Activated T-helper 2 cell treated with anti-CD3 and anti-CD28 coated beads, Interferon-gamma antibody, Interleukin-2, Interleukin-4, amounts not matched to agents 10 μg/mL and 5 μg/mL and 100 μg/mL, durations not matched to agents 14 hours and 24 hours and 36 hours (primary cell): ENCODE data around the gene NCOA3. TPM values are rescaled to one million over a fixed set of nuclear protein-coding genes. Genes with fewer than 3 reads are reported as not detected.
"Not testable (repeated sequence)": the region's sequence is repeated elsewhere in the genome, so short reads cannot be mapped to it uniquely, and the experiment has no call there.

Experiments
- DNase-seq: peaks from one replicate; pipeline ENCODE4 v3.0.0; 2021; ENCODE audit warnings: low spot score
- H3K27ac Mint-ChIP-seq: one replicate; pipeline ENCODE4 v1.8.0; 2021; ENCODE audit warnings: mixed read lengths
- H3K27me3 Mint-ChIP-seq: one replicate; pipeline ENCODE4 v1.8.0; 2021; ENCODE audit warnings: low read depth, mixed read lengths
- H3K36me3 Mint-ChIP-seq: one replicate; pipeline ENCODE4 v1.8.0; 2021; ENCODE audit warnings: low read depth, mixed read lengths
- H3K4me1 Mint-ChIP-seq: one replicate; pipeline ENCODE4 v1.8.0; 2021; ENCODE audit warnings: low read depth, mixed read lengths
- H3K4me3 Mint-ChIP-seq: one replicate; pipeline ENCODE4 v1.8.0; 2021; ENCODE audit warnings: low read depth, mild to moderate bottlenecking, moderate library complexity, mixed read lengths
- H3K9me3 Mint-ChIP-seq: one replicate; pipeline ENCODE4 v1.8.0; 2021; ENCODE audit warnings: mixed read lengths
- intact Hi-C: fragments of 100-400 bp; cut with micrococcal nuclease; formaldehyde crosslinking; loops from one replicate; pipeline ENCODE4 v1.15.1; 2023
- total RNA-seq: library from RNA; stranded (reverse); gene quantifications from 2 replicates; pipeline ENCODE4 v1.2.3, GENCODE V29; 2022

Gene NCOA3
- total RNA-seq, 1 donor from 2014 or later = 119 TPM

DNA sequence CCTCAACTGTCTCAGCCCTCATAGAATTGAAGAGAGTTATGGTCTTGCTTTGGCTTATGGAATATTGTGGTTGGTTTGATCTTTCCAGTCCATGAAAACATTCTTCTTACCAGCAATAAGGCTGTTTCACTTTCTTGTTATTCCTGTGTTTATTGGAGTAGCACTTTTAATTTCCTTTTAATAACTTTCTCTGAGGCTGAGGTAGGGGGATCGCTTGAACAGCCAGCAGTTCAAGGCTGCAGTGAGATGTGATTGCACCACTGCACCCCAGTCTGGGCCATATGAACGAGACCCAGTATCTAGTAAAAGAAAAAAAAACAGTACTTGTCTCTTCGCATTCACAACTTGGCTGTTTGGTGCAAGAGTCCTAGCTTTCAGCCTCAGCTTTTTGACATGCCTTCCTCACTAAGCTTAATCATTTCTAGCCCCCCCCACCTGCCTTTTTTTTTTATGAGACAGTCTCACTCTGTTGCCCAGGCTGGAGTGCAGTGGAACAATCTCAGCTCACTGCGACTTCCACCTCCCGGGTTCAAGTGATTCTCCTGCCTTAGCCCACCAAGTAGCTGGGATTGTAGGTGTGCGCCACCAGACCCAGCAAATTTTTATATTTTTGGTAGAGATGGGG lies 70.5 kb downstream of the NCOA3 start:
- H3K27ac Mint-ChIP-seq = peak overlapping the region; percentile 67
- intact Hi-C loops = no loop called here
- peaks cover 9% of the 10 kb centered on the region for H3K9me3 Mint-ChIP-seq
- H3K4me3 Mint-ChIP-seq = no peak overlapping the region
- H3K27me3 Mint-ChIP-seq = no peaks in the 10 kb centered on the region
- DNase-seq = no peak
- peaks cover 56% of the 10 kb centered on the region for H3K36me3 Mint-ChIP-seq
- H3K4me1 Mint-ChIP-seq = peaks cover 40% of the 10 kb centered on the region

- Mint-ChIP-seq H3K9me3 (peaks cover 9% of the 10 kb centered on the region), H3K27ac (peak overlapping the region; percentile 14), H3K4me1 (peaks cover 40% of the 10 kb centered on the region), H3K36me3 (peaks cover 50% of the 10 kb centered on the region), H3K27me3 (no peaks in the 10 kb centered on the region), H3K4me3 (no peak overlapping the region)
- intact Hi-C loops = no loop called here
- no peak for DNase-seq
These were observed 71.9 kb downstream of the NCOA3 start for GRCh38 chr20:47573559-47573958.

GRCh38 chr20:47574616-47575364 lies 73.1 kb downstream of the NCOA3 start:
- Mint-ChIP-seq H3K36me3 (peaks cover 53% of the 10 kb centered on the region), H3K27ac (peak overlapping the region; percentile 58), H3K27me3 (no peaks in the 10 kb centered on the region), H3K4me1 (peaks cover 51% of the 10 kb centered on the region), H3K9me3 (peaks cover 9% of the 10 kb centered on the region), H3K4me3 (no peak overlapping the region)
- no peak for DNase-seq
- intact Hi-C loops = loop anchor here (5.0 kb wide), 1 partner anchor 38 kb away; no protein-coding TSS in a partner anchor

- Mint-ChIP-seq H3K27me3 (no peaks in the 10 kb centered on the region), H3K9me3 (peaks cover under 1% of the 10 kb centered on the region), H3K36me3 (peaks cover 49% of the 10 kb centered on the region), H3K4me1 (peaks cover 57% of the 10 kb centered on the region), H3K27ac (peak overlapping the region; percentile 82), H3K4me3 (peak overlapping the region; percentile 70)
- no peak for DNase-seq
- intact Hi-C loops = loop anchor here (5.0 kb wide), 1 partner anchor 36 kb away; no protein-coding TSS in a partner anchor
These were observed 74.9 kb downstream of the NCOA3 start for GRCh38 chr20:47576516-47577033.

DNA sequence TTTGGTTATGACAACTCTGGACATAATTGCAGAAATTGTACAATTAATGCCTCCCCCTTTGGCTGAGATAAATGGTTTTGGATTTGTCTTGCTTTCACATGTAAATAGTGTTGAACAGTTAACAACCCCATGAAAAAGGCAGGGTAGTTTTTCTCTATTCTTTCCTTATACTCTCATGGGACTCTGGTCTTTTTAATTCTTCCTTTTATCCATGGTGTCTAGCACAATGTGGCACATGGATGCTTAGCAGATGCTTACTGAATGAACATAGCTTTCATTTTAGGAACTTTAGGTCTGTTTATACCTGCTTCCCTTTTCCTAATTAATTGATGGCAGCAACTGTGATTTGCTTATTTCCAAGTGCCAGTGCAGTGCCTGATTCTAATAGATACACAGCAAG lies 75.6 kb downstream of the NCOA3 start:
- intact Hi-C loops = loop anchor here (5.0 kb wide), 1 partner anchor 35 kb away; no protein-coding TSS in a partner anchor
- H3K4me1 Mint-ChIP-seq = peaks cover 55% of the 10 kb centered on the region
- H3K27ac Mint-ChIP-seq = peak overlapping the region; percentile 18
- H3K9me3 Mint-ChIP-seq = no peaks in the 10 kb centered on the region
- DNase-seq = no peak
- no peaks in the 10 kb centered on the region for H3K27me3 Mint-ChIP-seq
- peaks cover 41% of the 10 kb centered on the region for H3K36me3 Mint-ChIP-seq
- H3K4me3 Mint-ChIP-seq = no peak overlapping the region

- Mint-ChIP-seq H3K4me1 (peaks cover 54% of the 10 kb centered on the region), H3K4me3 (no peak overlapping the region), H3K27ac (no peak overlapping the region), H3K36me3 (peaks cover 45% of the 10 kb centered on the region), H3K27me3 (no peaks in the 10 kb centered on the region), H3K9me3 (no peaks in the 10 kb centered on the region)
- DNase-seq = no peak
- intact Hi-C loops = loop anchor here (5.0 kb wide), 1 partner anchor 34 kb away; no protein-coding TSS in a partner anchor
These were observed 76.9 kb downstream of the NCOA3 start for GRCh38 chr20:47578543-47578942.

DNA sequence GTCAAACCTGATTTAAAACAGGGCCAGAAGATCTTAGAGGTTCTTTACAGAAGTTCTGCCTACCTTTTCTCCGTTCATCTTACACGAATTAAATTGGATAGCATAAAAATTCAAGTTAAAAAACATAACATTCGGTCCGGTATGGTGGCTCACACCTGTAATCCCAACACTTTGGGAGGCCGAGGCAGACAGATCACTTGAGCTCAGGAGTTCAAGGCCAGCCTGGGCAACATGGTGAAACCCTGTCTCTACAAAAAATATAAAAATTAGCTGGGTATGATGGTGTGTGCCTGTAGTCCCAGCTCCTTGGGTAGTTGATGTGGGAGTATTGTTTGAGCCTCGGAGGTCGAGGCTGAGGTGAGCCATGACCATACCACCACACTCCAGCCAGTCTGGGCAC lies 79.0 kb downstream of the NCOA3 start:
- H3K4me1 Mint-ChIP-seq = peaks cover 55% of the 10 kb centered on the region
- peaks cover 63% of the 10 kb centered on the region for H3K36me3 Mint-ChIP-seq
- H3K27me3 Mint-ChIP-seq, intact Hi-C loops, H3K4me3 Mint-ChIP-seq, H3K27ac Mint-ChIP-seq, H3K9me3 Mint-ChIP-seq, DNase-seq: not testable (repeated sequence)

DNA sequence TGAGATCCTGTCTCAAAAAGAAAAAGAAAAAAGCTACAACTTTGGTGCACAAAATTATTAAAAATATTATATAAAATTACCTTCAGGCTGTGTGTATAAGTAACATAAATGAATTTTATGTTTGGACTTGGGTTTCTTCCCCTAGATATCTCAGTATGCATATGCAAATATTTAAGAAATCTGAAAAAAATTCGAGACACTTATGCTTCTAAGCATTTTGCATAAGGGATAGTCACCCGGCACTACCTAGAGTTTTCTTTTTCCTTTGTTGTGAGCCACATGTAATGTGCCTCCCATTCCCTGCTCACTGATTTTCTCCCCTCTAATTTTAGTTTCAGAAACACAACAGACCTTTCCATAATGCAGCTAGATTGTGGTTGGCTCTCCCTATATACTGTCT lies 79.4 kb downstream of the NCOA3 start:
- no peak overlapping the region for H3K4me3 Mint-ChIP-seq
- intact Hi-C loops = no loop called here
- no peaks in the 10 kb centered on the region for H3K27me3 Mint-ChIP-seq
- no peaks in the 10 kb centered on the region for H3K9me3 Mint-ChIP-seq
- H3K27ac Mint-ChIP-seq = peak overlapping the region; percentile 8
- no peak for DNase-seq
- peaks cover 52% of the 10 kb centered on the region for H3K4me1 Mint-ChIP-seq
- peaks cover 64% of the 10 kb centered on the region for H3K36me3 Mint-ChIP-seq

- Mint-ChIP-seq H3K9me3 (no peaks in the 10 kb centered on the region), H3K4me1 (peaks cover 46% of the 10 kb centered on the region), H3K36me3 (peaks cover 73% of the 10 kb centered on the region), H3K27ac (peak overlapping the region; percentile 75), H3K27me3 (no peaks in the 10 kb centered on the region), H3K4me3 (no peak overlapping the region)
- no peak for DNase-seq
- intact Hi-C loops = no loop called here
These were observed 81.9 kb downstream of the NCOA3 start for GRCh38 chr20:47583551-47583950.

GRCh38 chr20:47585087-47585747 lies 83.5 kb downstream of the NCOA3 start:
- Mint-ChIP-seq H3K9me3 (no peaks in the 10 kb centered on the region), H3K27me3 (no peaks in the 10 kb centered on the region), H3K4me3 (no peak overlapping the region), H3K4me1 (peaks cover 33% of the 10 kb centered on the region), H3K36me3 (peaks cover 60% of the 10 kb centered on the region), H3K27ac (no peak overlapping the region)
- no peak for DNase-seq
- intact Hi-C loops = no loop called here

- Mint-ChIP-seq H3K9me3 (no peaks in the 10 kb centered on the region), H3K27ac (no peak overlapping the region), H3K4me3 (no peak overlapping the region), H3K36me3 (peaks cover 66% of the 10 kb centered on the region), H3K27me3 (no peaks in the 10 kb centered on the region), H3K4me1 (peaks cover 33% of the 10 kb centered on the region)
- intact Hi-C loops = no loop called here
- DNase-seq = no peak
These were observed 85.1 kb downstream of the NCOA3 start for GRCh38 chr20:47586649-47587294.

- Mint-ChIP-seq H3K27me3 (no peaks in the 10 kb centered on the region), H3K4me3 (no peak overlapping the region), H3K9me3 (no peaks in the 10 kb centered on the region), H3K27ac (no peak overlapping the region), H3K4me1 (peaks cover 37% of the 10 kb centered on the region), H3K36me3 (peaks cover 72% of the 10 kb centered on the region)
- intact Hi-C loops = no loop called here
- DNase-seq = no peak
These were observed 86.5 kb downstream of the NCOA3 start for GRCh38 chr20:47588158-47588557.
